Activated T-helper 1 cell treated with anti-CD3 and anti-CD28 coated beads, Interleukin-2, amount 50 U/mL, for 16 hours (primary cell): Measurements from ENCODE around the gene SI.
"Not testable (repeated sequence)": the region's sequence is repeated elsewhere in the genome, so short reads cannot be mapped to it uniquely, and the experiment has no call there.

Experiments
- DNase-seq, 2 donors: peaks; one replicate each; pipeline ENCODE4 v3.0.0-alpha.2; 2020; ENCODE audit warnings: low read depth in 1 of 2, low spot score in 1 of 2

Gene SI

GRCh38 chr3:165078293-165078692 is at the start of gene SI:
TSS of gene SI (minus strand) at chr3:165078496. CDS start at chr3:165076012, 2,484 bp downstream.
- DNase-seq: no peak

GRCh38 chr3:165125836-165126235 is 47.5 kb upstream of the SI start:
- no peak for DNase-seq

- DNase-seq: no peak
Measured at GRCh38 chr3:165111401-165111800, 33.1 kb upstream of the SI start.

- no peak for DNase-seq
Measured at GRCh38 chr3:165103616-165104015, 25.3 kb upstream of the SI start.

- no peak for DNase-seq
Measured at GRCh38 chr3:165082650-165083049, 4.4 kb upstream of the SI start.

GRCh38 chr3:165081183-165081582 is 2.9 kb upstream of the SI start:
- DNase-seq: no peak

GRCh38 chr3:165075695-165076094 is 2.6 kb downstream of the SI start:
- no peak for DNase-seq

GRCh38 chr3:165070682-165071081 is 7.6 kb downstream of the SI start:
- no peak for DNase-seq

- no peak for DNase-seq
Measured at GRCh38 chr3:165056510-165056909, 21.8 kb downstream of the SI start.

GRCh38 chr3:165040186-165040585 is 38.1 kb downstream of the SI start:
- DNase-seq: no peak

- DNase-seq: no peak
Measured at GRCh38 chr3:165011557-165011956, 66.7 kb downstream of the SI start.

- DNase-seq: no peak
Measured at GRCh38 chr3:164984947-164985346, 93.3 kb downstream of the SI start.

- DNase-seq: no peak
Measured at GRCh38 chr3:164962610-164963009, 115.7 kb downstream of the SI start.

GRCh38 chr3:164952966-164953365 is 125.3 kb downstream of the SI start:
- DNase-seq: no peak

GRCh38 chr3:164951403-164951802 is 126.9 kb downstream of the SI start:
- not testable (repeated sequence) for DNase-seq

- no peak for DNase-seq
Measured at GRCh38 chr3:164940745-164941144, 137.6 kb downstream of the SI start.

GRCh38 chr3:164929642-164930041 is 148.7 kb downstream of the SI start:
- DNase-seq: no peak
